Fibroblast of upper back skin (primary cell): Measurements from ENCODE around the gene FAM229A.

Experiments used
- DNase-seq: peaks from one replicate; pipeline ENCODE4 v3.0.0-alpha.2; 2013

FAM229A gene

DNA sequence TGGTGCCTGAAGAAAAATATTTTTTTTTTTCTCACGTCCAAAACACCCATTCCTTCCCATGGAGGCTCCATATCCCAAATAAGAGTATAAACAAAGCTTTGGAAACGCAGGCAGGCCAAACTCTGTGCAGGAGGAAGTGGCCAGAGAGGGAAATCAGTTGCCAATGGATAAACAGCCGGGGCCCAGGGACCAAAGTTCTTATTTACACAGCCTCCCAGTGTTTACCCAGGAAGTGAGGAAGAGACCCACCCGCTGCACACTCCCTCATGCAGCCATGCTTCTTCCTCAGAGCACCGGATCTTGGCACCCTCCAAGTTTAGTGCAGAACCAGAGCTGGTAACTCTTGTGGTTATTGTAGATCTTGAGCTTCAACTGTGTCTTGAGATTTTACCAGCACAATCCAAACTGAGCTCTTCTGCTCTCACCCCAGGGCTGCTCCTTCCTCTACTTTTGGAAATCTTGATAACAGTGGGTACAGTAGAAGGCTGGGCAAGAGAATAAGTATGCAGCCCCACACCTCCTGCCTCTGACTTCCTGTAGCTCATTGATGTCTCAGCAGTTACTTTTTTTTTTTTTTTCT is 40.5 kb downstream of the FAM229A start:
- DNase-seq: no peak

- DNase-seq: no peak
These were observed 44.0 kb downstream of the FAM229A start for GRCh38 chr1:32318127-32318869.

DNA sequence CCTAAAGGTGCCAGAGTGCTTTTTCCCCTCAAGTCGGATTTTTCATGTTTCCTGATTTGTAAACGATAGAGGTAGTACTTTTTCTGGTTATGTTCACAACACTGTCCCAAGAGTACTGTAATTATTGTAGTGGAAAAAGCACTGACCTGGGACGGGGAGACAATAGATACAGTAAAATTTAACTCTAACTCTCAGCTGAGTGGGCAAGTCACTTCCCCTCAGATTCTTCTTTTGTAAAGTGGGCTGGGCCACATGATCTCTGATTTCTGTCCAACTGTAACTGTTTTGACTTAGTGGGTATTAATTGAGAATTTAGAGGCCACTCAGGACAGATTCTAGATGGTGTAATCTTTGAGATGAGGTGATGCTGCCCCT is 45.4 kb downstream of the FAM229A start:
- DNase-seq: no peak

GRCh38 chr1:32311709-32312393 is 50.4 kb downstream of the FAM229A start:
- DNase-seq: no peak
